VCaP (cell line): ENCODE results near the gene NFASC.

Source experiments
- H3K27ac ChIP-seq: fragments of 450-650 bp; 2 replicates; pipeline ENCODE4 v1.5.1; 2017
- TF ChIP-seq, protein P1 (sequence below): fragments of 450-650 bp; conservative IDR thresholded peaks from 2 replicates; pipeline ENCODE4 v1.5.1; 2017; ENCODE audit warnings: mild to moderate bottlenecking, moderate library complexity

Gene NFASC

DNA sequence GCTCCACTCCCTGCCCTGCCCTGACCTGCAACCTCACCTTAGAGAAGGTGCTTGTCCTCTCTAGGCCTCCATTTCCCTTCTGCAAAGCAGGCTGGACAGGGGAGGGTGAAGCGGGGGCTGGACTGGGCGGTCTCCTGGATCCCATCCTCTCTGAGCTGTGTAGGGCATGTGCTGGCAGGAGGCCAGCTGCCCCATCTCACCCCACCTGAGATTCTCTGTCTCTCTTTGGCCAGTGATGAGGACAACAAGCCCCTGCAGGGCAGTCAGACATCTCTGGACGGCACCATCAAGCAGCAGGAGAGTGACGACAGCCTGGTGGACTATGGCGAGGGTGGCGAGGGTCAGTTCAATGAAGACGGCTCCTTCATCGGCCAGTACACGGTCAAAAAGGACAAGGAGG lies 145.4 kb downstream of the NFASC start:
- TF ChIP-seq, protein P1, sequence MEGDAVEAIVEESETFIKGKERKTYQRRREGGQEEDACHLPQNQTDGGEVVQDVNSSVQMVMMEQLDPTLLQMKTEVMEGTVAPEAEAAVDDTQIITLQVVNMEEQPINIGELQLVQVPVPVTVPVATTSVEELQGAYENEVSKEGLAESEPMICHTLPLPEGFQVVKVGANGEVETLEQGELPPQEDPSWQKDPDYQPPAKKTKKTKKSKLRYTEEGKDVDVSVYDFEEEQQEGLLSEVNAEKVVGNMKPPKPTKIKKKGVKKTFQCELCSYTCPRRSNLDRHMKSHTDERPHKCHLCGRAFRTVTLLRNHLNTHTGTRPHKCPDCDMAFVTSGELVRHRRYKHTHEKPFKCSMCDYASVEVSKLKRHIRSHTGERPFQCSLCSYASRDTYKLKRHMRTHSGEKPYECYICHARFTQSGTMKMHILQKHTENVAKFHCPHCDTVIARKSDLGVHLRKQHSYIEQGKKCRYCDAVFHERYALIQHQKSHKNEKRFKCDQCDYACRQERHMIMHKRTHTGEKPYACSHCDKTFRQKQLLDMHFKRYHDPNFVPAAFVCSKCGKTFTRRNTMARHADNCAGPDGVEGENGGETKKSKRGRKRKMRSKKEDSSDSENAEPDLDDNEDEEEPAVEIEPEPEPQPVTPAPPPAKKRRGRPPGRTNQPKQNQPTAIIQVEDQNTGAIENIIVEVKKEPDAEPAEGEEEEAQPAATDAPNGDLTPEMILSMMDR = no peak
- H3K27ac ChIP-seq = peak overlapping the region; percentile 93

GRCh38 chr1:205016584-205016983 lies 145.9 kb downstream of the NFASC start:
- no peak overlapping the region for H3K27ac ChIP-seq
- TF ChIP-seq, protein P1 = no peak

DNA sequence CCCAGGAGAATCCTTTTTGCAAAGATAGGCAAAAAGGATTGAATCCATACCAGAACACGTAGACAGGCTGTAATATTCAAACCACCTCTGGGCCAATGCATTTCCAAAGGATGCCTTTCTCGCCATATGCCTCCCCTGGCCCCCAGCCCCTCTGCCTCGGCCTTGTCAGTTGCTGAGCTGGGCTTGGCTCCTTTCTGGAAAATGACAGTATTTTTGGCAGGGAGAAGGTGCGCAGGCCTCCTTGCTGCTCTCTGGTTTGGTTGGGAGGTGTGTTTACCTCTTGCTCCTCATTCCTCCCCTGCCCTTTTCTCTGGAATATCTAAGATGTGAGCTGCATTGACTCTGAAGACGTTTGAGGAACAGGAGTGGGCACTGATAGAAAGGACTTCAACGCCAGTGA lies 146.3 kb downstream of the NFASC start:
- TF ChIP-seq, protein P1 = no peak
- H3K27ac ChIP-seq = no peak overlapping the region

DNA sequence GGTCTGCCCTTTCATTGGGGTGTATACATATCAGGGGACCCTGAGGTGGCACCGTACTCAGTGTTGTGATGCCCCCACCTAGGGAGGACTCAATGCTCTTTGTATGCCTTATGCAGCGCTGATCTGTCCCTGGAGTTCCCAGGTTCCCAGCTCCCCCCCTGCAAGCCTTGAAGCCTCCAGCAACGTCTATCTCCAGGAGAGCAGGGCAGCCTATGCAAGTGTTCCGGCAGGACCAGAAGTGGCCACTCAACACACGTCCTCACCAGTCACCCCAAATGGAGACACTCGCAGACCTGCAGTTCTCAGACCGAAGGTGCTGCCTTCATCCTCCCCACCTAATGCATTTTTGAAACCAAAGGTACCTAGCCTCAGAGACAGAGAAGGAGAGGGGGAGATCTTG lies 147.1 kb downstream of the NFASC start:
- TF ChIP-seq, protein P1 = no peak
- H3K27ac ChIP-seq = no peak overlapping the region

DNA sequence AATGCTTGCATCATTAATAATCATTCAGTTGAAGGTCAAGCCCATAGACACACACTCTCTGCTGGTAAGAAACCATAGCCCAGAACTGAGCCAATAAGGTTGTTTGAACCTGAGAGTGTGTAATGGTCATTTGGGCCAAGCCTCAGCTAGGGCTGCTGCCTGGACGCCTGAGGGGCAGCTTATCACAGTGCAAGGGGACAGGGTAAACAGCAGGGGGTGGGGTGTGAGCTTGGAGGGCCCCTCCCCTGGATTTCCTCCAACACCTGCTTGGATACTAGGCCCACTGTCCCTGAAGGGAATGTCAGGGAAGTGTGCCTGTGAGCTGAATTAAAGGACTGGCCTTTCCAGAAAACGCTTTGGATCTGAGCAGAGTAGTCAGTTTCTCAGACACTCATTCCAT lies 147.7 kb downstream of the NFASC start:
- TF ChIP-seq, protein P1 = no peak

DNA sequence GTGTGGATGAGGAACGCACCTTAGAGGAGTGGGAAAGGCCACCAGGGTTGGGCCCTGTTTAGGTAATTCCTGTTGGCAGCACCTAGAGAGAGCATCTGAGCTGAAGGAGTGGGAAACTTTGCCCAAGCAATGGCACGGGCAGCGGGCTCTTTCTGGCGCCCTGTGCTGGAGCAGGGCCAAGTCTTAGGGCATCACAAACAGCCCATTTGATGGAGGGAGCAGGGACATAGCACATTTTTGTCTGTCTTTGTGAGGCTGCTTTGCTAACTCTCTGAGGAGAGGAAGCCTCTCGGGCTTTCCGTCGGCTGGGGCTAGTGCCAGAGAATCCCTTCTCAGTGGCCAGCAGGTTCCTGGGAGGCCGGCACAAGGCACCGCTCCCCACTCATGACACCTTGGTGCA lies 149.8 kb downstream of the NFASC start:
- TF ChIP-seq, protein P1 = no peak
- no peak overlapping the region for H3K27ac ChIP-seq

More for the DNA sequence above, 147.7 kb downstream of the NFASC start:
- H3K27ac ChIP-seq = no peak overlapping the region

GRCh38 chr1:205024679-205025078 lies 154.0 kb downstream of the NFASC start:
- TF ChIP-seq, protein P1 = no peak
- H3K27ac ChIP-seq = no peak overlapping the region

DNA sequence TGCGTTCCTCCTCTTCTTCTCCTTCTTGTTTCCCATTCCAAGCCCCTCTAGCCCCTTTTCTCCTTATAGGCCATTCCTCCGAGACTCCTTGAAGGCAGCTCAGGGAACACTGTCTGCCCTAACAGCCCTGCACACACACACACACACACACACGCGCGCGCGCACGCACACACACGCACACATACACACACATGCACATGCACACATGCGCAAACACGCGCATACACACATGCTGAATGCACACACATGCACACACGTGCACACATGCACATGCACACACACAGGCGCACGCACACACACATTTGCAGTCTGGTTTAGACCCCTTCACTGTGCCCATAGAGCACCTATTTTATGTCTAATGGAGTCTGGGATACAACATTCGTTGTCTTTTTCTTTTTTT lies 154.6 kb downstream of the NFASC start:
- H3K27ac ChIP-seq = no peak overlapping the region
- TF ChIP-seq, protein P1 = no peak
